Colon (tissue), 2 donors: ENCODE measurements around the gene NHERF1.

Source experiments
- FAIRE-seq: peaks from 2 replicates; lab custom pipeline; 2012; peaks lifted over from hg19 to GRCh38; lab: Jason Lieb, UNC
- donor health status: control.
- donor health status: control.

The NHERF1 gene

DNA sequence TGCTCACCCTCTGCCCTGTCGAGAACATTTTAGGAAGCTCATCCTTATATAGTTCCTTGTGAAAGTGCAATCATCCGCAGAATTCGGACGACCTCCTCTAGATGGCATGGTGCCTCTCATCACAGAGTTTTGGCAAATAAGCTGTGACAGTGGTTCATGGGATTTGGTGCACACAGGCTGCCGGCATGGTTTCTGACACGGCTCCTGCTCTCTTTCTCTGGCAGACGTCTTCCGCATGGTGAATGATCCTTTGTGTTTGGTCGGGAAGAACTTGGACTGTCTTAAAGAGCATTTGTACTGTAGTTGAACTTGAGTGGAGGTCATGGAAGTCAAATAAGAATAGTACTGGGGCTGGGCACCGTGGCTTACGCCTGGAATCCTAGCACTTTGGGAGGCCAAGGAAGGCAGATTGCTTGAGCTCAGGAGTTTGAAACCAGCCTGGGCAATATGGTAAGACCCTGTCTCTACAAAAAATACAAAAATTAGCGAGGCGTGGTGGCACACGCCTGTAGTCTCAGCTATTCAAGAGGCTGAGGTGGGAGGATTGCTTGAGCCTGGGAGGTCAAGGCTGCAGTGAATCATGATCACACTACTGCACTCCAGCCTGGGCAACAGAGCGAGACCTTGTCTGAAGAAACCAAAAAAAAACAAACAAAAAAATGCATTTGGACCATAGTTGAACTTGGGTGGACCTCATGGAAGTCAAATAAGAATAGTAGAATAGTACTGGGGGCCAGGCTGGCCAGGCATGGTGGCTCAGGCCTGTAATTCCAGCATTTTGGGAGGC, 62.5 kb downstream of the NHERF1 start:
- FAIRE-seq: no peak

DNA sequence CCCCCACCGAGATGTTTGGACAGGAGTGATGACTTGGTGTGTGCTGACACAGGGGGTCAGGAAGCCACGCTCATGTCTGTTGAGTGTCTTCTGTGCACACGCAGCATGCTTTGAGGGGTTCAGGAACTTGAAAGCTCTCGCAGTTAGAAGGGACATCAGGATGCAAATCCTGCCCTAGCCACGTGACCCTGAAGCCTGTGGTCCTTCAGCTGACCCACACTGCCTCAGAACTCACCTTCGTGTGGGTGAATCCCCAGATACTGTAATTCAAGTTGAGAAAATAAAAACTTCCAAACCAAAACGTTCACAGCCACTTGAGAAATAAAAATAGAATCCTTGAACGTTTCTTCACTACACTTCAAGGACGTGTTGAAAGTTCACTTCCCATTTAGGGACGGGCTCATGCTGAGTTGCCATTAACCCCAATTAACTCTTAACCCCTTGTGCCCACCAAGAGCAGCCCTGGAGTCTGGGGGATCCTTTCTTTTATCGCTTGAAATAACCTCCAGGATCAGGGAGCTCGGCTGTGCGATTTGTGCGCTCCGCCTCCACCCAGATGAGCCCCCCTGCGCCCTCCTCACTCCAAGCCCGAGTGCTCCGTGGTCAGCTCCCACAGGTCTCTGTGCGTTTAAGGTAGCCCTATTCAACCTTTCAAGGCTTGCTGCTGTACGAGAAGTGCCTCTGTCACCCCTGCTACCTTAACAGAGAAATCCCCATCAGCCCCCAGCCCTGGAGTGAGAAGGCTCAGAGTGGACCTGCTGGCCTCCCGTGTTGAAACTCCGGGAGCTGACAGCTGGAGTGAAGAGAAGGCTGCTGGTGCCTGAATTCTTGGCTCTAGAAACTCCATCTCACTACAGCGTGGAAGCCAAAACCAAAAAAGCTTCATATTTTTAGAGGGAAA, 63.9 kb downstream of the NHERF1 start:
- FAIRE-seq: no peak

DNA sequence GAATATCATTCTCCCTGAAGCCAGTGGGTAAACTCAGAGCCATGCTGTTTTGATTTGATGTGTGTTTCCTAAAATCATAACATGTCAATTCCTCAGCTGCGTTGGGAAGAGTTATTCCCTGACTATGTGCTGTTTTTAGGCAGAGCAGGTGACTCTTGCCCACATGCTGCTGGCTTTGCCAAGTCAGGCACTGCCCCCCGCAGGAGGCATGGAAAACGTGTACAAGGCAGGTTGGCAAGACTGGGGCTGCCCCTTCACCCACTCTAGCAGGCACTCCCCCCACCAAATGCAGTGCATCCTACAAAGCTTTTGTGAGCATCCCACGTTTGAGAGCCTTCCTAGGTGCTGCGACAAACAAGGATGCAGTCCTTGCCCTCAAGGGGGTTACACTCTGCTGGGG, 66.0 kb downstream of the NHERF1 start:
- FAIRE-seq: no peak

DNA sequence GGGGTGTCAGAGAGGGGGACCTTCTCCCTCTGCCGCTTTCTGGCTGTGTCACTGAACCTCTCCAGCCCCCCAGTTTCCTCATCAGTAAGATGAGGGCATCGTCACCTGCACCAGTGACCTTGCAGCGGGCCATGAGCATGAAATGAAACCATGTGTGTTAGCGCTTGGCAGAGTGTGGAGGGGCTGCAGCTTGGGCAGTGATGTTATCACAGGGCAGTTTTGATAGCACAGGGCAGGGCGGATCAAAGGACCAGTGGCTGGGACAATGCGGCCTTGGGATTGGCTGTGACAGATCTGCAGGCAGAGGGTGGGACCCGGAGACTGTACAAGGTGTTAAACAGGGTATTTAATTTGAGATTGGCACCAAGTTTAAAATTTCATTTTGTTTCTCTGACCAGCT, 66.6 kb downstream of the NHERF1 start:
- no peak for FAIRE-seq

DNA sequence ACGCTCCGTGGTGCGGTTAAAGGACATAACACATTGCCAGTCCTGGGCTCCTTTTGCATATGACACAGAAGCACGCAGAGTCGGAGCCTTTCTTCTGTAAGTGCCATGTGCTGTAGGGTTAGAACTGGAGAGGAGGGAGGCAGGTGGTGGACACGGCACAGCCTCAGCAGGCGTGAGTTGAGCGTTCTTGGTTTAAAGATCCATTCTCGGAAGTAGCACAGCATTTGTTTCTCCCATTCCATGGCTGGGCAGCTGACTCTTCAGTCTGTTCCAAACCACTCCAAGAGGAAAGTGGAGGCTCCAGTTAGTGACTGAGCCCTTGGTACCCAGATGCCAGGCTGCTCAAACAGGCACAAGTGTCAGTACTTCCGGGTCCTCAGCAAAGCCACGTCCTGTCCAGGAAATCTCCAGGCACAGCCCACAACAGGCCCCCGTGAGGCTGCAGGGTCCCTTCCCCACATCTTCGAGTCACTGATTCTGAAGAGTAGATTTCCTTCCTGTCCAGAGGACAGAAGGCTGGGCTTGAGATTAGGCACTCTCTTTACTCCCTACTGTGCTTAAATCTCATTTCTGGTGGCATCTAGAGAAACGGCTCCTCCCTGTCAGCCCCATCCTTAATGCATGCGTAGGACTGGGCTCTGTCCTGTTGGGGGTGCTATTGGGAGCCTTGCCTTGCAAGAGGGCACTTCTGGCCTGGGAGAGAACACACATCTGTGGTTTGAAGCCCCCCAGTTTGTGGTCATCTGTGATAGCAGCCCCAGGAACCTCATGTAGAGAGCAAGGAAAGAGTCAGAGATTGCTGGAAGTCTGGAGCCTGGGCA, 67.3 kb downstream of the NHERF1 start:
- FAIRE-seq: no peak

DNA sequence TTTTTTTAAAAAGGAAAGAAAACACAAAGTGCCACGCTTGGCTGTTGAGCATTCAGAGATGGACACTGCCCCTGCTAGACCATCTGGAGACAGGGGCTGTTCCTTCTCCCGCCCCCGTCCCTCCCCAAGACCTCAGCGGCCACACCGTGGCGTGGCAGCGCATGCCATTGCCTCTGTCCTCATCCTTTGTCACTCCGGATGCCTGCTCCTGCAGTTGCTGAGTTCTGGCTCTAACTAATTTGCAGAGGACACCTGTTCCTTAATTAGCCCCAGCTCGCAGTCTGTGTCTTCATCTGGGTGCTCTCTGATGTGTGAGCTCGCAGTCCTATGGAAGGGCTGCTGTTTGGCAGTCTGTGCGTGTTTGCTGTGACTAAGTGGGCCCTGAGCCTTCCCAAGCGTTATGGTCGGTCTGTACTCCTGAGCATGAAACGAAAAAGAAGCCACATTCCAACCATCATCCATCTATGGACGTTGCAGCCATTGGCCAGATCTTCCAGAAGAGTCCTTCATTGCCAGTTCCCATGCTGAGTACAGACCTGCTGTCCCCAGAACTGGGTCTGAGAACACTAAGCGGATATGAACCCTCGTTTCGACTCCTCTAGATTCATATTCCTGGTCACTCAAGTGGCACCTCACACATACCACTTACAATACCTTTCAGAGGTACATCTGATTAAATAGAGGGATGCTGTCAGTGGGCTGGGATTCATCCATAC, 68.6 kb downstream of the NHERF1 start:
- FAIRE-seq: no peak

DNA sequence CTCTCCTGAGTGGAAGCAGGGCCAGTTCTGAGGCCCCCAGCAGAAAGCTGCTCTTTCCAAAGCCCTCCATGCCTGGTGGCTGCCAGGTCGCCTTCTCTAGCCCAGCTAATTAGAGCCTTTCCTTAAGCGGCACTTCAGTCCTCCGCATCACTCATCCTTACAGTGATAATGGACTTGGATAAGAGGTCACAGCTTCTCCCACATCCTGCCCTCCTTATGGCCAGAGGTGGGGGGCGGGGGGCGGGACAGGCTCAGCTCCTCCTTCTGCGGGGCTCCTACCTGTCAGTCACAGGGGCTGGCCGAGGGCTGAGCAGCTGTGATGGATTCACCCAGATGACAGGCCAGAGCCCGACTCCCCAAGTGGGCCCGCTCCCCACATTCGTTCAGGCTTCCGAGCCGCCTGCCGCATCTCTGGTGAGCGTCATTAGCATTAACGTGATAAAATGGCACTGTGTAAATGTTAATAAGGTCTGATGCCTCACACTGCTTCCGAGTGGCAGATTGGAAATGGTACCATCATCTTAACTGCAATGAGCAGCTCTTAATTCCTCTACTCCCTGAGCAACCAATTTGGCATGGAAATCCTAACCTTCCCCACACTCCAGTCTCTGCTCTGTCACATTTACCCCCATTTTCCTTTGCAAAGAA, 70.0 kb downstream of the NHERF1 start:
- FAIRE-seq: no peak
